ENCODE data around the gene STK17A.

GRCh38 chr7:43647339-43647672 lies 64.4 kb downstream of the STK17A start:
- TF ChIP-seq EP300 (IDR thresholded peaks at IDR 0.05; ENCODE audit: borderline replicate concordance in 1 of 2, low read depth in 1 of 2, low read length in 1 of 2) (no peak), JUND (IDR thresholded peaks at IDR 0.05) (no peak; the same call in 1 of the 2 replicates), USF2 (IDR thresholded peaks at IDR 0.05; ENCODE audit: borderline replicate concordance, low read depth, low read length) (no peak), CTCF (IDR thresholded peaks at IDR 0.05) (no peak), POLR2AphosphoS5 (IDR thresholded peaks at IDR 0.05; ENCODE audit: low read depth, low read length) (no peak; the same call in 1 of the 2 replicates), YY1 (IDR thresholded peaks at IDR 0.05; ENCODE audit: low read depth) (no peak; the same call in 1 of the 2 replicates), ZBTB33 (IDR thresholded peaks at IDR 0.05; ENCODE audit: borderline replicate concordance, low read depth) (no peak), MAX (IDR thresholded peaks at IDR 0.05; ENCODE audit: low read depth) (no peak)
